GM18951 (cell line): Measurements from ENCODE around the gene AFAP1L2.

Experiments
- POLR2A ChIP-seq: IDR thresholded peaks from 4 replicates; pipeline ENCODE4 v1.6.1; 2011; ENCODE audit warnings: mild to moderate bottlenecking; ENCODE audit not compliant: insufficient read length, insufficient read depth; ENCODE audit errors: extremely low read depth
- in situ Hi-C: fragments of 300-500 bp; cut with MboI; formaldehyde crosslinking; loops from one replicate; pipeline ENCODE4 v1.12.0; 2022; ENCODE audit warnings: low sequenced_read_pairs, mixed read lengths, inconsistent platforms; ENCODE audit not compliant: unreplicated experiment

The AFAP1L2 gene

DNA sequence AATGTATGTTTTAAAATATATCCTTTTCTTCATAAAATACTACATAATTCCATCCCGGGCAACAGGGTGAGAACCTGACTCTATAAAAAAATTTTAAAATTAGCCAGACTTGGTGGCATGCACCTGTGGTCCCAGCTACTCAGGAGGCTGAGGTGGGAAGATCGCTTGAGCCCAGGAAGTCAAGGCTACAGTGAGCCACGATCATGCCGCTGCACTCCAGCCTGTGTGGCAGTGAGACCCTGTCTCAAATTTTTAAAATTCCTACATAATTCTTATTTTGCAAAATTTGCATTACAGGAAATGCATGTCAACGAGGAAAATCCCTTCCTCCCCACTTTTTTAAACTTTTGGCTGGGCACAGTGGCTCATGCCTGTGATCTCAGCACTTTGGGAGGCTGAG lies 31.3 kb downstream of the AFAP1L2 start:
- in situ Hi-C loops = no loop called here
- no peak for TF ChIP-seq POLR2A

DNA sequence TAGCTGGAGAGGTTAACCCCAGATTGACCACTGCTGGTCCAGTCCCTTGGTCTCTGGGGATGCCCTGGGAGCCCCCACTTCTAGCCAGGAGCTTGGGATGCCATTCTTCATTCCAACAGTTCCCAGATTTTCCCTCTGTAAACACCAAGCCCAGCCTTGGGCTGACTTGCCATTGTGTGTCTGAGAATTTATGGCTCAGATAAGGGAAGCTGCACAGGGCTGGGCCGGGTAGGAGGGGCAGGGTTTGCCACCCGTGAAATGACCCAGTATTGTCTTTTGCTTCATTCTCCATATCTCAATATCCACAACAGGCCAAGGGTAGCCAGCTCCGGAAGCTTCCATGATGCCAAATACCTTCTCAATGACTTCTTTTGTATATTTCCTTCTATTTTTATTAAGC lies 32.1 kb downstream of the AFAP1L2 start:
- in situ Hi-C loops = no loop called here
- no peak for TF ChIP-seq POLR2A

DNA sequence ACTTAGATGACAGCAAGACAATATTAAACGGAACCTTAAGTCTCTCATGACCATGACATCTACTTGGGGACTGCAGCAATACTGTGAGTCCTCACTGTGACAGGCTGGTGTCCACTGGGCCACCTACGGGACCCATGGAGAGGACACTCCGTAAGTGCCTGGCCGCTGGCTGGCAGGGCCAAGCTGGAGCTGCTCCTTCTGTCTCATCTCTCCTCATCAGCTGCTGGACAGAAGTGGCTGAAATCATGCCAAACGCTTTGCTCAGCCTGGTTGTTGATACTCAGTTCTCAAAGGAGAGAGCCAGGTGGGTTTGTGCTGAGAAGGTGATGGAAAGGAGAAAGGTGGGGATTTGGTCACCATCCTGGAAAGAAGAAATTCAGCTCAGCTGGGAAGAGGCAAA lies 33.3 kb downstream of the AFAP1L2 start:
- TF ChIP-seq POLR2A = no peak
- in situ Hi-C loops = no loop called here

- in situ Hi-C loops = no loop called here
- no peak for TF ChIP-seq POLR2A
Measured at GRCh38 chr10:114370199-114370598, 34.1 kb downstream of the AFAP1L2 start.

- TF ChIP-seq POLR2A = no peak
- in situ Hi-C loops = no loop called here
Measured at GRCh38 chr10:114368057-114368391, 36.3 kb downstream of the AFAP1L2 start.

GRCh38 chr10:114367351-114368056 lies 36.8 kb downstream of the AFAP1L2 start:
- TF ChIP-seq POLR2A = no peak
- in situ Hi-C loops = no loop called here

- in situ Hi-C loops = no loop called here
- TF ChIP-seq POLR2A = no peak
Measured at GRCh38 chr10:114364726-114365125, 39.6 kb downstream of the AFAP1L2 start.

DNA sequence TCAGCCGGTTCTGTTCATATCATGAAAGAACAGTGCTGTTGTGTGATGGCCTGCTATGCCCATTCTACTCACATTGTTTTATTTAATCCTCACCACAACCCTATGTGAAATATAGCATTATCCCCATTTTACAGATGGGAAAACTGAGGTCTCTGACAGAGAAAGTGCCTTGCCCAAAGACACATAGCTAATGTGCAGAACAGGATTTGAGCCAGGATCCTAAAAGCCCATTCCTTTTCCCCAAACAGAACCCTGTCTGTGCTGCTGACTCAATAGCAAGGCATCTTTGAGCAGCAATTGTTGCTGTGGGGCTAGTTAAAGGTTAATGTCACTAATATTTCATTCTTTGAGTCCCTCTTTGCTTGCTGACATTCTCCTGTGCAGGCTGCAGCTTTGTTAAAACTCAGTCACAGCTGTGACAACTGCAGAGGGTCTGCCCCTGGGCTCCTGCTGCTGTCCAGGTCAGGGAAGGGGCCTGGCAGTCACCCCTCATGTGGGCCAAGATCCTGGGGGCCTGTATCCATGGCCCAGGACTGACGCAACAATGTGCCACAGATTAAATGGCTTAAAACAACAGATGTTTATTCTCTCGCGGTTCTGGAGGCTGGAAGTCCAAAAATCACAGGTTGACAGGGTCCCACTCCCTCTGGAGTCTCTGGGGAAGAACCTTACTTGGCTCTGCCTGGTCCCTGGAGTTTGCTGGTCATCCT lies 40.4 kb downstream of the AFAP1L2 start:
- in situ Hi-C loops = no loop called here
- TF ChIP-seq POLR2A = no peak

DNA sequence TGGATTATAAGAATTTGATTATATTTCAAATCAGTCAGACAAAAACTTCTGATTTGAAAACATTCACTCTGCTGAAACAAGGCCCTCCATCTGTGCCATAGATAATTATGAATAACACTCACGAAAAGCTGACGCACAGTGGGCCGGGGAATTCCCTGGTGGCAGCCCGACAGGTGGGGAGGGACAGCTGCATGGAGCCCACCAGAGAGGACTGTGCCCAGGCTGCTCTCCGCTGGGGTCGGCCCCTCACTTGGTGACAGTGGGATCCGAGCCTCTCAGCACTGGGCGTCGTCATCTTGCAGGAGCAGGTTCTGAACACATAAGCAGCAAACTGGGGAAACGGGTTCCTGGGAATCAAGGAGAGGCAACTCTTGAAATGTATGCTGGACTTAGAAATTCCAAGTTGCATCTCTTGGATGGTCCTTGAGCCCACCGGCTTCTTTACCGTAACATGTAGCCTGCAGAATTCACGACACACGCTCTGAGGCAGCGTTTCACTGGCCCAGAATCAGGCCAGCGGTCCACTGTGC lies 41.4 kb downstream of the AFAP1L2 start:
- in situ Hi-C loops = no loop called here
- no peak for TF ChIP-seq POLR2A

- TF ChIP-seq POLR2A = no peak
- in situ Hi-C loops = no loop called here
Measured at GRCh38 chr10:114359953-114360345, 44.4 kb downstream of the AFAP1L2 start.

DNA sequence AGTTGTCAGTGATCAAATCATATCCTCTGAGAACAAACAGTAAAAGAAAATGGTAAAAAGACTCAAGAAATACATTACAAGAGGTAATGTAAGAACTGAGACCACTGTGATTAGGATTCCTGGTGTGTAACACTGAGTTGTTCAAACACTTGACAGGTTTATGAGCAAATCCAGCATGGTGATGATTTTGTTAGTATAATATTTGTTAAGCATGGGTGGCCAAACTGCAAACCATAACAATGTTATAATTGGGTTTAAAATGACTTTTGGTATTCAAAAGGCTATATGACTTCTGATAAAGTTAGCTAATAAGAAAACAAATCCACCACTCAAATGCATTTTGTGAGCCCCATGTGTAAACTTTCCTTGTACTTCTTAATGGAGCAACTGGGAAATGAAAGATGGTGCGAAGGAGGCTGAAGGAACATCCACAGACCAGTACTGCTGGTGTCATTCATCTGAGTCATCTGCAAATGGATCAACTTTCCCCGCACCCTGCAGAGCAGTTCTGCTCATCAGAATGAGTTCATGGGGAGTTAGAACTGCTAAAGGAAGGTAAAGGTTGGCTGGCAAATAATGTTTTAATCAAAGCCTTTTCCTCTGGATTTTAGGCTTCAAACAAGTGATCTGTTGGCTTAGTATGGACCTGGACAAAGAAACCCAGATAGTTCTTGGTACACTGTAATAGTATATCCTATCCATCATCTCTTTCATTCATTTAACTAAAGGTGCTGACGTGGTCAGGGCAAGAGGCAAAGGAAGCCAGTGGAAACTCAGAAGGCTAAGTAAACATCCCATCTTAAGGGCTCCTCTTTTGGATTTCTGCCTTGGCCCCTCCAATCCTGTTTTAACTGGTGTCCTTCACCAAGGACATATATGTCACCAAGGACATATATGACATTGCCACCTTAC lies 45.0 kb downstream of the AFAP1L2 start:
- TF ChIP-seq POLR2A = no peak
- in situ Hi-C loops = no loop called here

- in situ Hi-C loops = no loop called here
Measured at GRCh38 chr10:114357515-114357996, 46.7 kb downstream of the AFAP1L2 start.

DNA sequence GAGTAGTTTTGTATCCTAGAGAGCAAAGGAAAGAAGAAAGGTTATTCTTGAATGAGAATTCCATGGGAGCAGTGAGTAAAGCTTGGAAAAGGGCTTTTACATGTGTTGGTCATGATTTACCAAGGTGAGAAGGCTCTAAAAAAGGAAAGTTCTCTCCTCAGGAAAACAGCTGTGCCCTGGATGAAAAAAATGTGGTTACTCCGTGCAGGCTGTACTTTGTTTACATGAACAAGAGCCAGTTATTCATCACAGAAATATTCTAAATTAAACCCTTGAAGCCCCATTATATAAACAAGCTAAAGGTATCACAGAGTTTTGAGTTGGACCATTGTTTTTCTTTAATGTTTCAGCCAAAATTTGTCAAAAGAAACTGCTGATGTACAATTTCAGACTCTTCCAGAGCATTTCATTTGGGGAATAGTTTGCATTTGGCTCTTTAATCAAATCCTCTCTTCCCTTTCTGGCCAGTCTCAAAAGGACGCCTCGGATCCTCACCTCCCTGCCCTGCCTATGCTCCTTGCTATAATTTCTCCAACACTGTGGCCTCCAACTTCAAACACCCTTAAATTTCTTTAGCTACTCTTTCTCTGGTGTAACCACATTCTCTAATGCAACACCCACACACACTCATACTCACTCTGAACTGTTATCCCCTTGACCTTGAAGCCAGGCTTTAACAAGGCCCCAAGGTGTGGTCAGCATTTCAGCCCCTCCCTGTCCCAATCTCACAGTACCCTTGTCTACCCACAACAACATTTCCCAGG lies 47.4 kb downstream of the AFAP1L2 start:
- in situ Hi-C loops = no loop called here
- TF ChIP-seq POLR2A = no peak

More at GRCh38 chr10:114357515-114357996, 46.7 kb downstream of the AFAP1L2 start:
- TF ChIP-seq POLR2A = no peak

DNA sequence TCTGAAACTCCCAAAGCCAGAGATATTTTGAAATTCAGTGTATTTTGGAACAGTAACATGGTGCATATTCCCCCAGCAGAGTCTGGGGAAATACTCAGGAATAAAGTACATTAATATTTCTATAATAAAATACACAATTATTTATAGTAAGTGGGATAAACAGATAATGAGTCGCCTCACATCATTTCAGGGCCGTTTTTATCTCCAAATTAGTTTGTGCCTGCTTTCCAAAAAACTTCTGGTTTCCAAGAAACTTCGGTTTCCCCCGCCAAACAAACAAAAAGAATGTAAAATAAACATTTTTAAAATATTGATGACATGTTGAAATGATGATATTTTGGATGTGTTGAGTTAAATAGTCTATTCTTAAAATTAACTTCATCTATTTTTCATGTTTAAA lies 48.2 kb downstream of the AFAP1L2 start:
- in situ Hi-C loops = no loop called here
- TF ChIP-seq POLR2A = no peak
